NCI-H345 treated with DMSO at 0.1 percent for 48 hours (cell line): ENCODE data around the gene PAQR7.

Source experiments
- DNase-seq: peaks from one replicate; lab custom pipeline; 2025; ENCODE audit not compliant: unreplicated experiment; lab: John Stamatoyannopoulos, UW

Gene PAQR7

GRCh38 chr1:25818569-25818968 lies 56.9 kb downstream of the PAQR7 start:
- no peak for DNase-seq

GRCh38 chr1:25817840-25818501 lies 57.5 kb downstream of the PAQR7 start:
- no peak for DNase-seq

- DNase-seq: no peak
Observed at GRCh38 chr1:25816112-25816718, 59.3 kb downstream of the PAQR7 start.

GRCh38 chr1:25815208-25816111 lies 60.0 kb downstream of the PAQR7 start:
- DNase-seq: no peak

- DNase-seq: no peak
Observed at GRCh38 chr1:25814549-25815087, 60.9 kb downstream of the PAQR7 start.

GRCh38 chr1:25813734-25814471 lies 61.6 kb downstream of the PAQR7 start:
- no peak for DNase-seq

- DNase-seq: no peak
Observed at GRCh38 chr1:25813071-25813733, 62.3 kb downstream of the PAQR7 start.
